DMS153 treated with DMSO at 0.1 percent for 48 hours (cell line): Measurements from ENCODE around the gene ANTKMT.
"Not testable (repeated sequence)": the region's sequence is repeated elsewhere in the genome, so short reads cannot be mapped to it uniquely, and the experiment has no call there.

ENCODE experiments used
- DNase-seq: peaks from one replicate; lab custom pipeline; 2025; ENCODE audit not compliant: unreplicated experiment; lab: John Stamatoyannopoulos, UW

The ANTKMT gene

DNA sequence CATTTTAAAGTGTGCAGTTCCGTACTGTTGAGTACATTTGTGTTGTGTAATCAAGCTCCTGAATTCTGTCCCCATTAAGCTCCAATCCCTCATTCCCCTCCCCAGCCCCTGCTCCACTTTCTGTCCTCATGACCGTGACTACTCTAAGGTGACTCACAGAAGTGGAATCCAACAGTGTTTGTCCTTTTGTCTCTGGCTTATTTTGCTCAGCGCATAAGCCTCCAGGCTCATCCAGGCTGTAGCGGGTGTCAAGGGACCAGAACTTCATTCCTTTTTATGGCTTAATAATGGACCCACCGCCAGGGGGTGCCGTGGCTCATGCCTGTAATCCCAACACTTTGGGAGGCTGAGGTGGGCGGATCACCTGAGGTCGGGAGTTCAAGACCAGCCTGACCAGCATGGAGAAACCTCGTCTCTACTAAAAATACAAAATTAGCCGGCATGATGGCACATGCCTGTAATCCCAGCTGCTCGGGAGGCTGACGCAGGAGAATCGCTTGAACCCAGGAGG is 8.2 kb upstream of the ANTKMT start:
- not testable (repeated sequence) for DNase-seq

- DNase-seq, result no peak
Measured at GRCh38 chr16:714079-714478, 6.9 kb upstream of the ANTKMT start.

DNA sequence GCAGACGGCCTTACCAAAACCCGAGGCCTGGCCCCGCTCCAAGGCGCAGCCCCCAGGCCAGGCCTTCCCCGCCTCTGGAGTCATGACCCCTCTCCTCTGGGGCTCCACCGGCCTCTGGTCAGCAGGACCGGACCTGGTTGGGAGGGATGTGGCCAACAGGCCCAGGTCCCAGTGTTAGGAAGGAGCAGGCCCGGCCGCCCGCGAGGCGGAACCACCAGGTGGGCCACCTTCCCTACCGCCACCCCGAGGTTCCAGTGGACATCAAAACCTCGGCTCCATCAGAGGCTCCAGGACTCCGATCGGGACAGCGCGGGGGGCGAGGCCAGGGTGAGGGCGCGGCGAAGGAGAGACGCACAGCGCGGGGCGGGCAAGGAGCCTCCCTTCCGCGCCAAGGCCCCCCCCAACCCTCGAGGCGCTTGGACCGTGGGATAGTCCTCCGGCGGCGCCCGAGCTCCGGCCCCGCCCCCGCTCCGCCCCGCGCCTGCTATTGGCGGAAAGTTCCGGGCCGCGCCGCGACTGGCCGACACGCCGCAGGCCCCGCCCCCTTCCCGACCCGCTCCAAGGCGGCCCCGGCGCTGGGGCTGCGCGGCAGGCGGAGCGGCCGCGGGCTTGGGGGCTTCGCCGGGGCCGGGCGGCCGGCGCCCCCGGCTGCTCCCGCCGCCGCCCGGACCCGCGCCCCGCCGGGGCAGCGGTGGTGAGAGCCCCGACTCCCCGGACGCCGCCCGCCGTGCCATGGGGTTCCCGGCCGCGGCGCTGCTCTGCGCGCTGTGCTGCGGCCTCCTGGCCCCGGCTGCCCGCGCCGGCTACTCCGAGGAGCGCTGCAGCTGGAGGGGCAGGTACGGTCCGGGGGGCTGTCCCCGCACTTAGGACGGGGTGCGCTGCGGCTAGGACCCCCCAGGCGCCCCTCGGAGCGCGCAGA is 6.1 kb upstream of the ANTKMT start, which contains the start of gene METRN:
Gene METRN (plus strand): TSS at position 561 of the 919 bp plus-strand sequence. CDS start 172 bp downstream, at position 733.
- peak; percentile 66 for DNase-seq

DNA sequence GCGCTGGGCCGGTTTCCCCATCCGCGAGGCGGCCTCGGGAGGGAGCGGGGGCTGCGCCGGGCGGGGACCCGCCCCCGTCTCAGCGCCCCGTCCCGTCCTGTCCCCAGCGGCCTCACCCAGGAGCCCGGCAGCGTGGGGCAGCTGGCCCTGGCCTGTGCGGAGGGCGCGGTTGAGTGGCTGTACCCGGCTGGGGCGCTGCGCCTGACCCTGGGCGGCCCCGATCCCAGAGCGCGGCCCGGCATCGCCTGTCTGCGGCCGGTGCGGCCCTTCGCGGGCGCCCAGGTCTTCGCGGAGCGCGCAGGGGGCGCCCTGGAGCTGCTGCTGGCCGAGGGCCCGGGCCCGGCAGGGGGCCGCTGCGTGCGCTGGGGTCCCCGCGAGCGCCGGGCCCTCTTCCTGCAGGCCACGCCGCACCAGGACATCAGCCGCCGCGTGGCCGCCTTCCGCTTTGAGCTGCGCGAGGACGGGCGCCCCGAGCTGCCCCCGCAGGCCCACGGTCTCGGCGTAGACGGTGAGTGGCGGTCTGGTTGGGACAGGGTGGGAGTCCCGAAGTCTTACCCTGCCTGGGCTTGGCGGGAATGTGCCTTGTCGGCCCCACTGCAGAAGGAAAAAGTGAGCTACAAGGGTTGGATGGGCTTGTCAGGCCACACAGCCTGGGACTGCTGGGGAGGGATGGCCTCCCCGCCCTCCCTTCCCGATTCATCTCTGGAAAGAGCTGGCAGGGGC is 5.3 kb upstream of the ANTKMT start:
- no peak for DNase-seq

- no peak for DNase-seq
Measured at GRCh38 chr16:716200-716568, 4.8 kb upstream of the ANTKMT start.

DNA sequence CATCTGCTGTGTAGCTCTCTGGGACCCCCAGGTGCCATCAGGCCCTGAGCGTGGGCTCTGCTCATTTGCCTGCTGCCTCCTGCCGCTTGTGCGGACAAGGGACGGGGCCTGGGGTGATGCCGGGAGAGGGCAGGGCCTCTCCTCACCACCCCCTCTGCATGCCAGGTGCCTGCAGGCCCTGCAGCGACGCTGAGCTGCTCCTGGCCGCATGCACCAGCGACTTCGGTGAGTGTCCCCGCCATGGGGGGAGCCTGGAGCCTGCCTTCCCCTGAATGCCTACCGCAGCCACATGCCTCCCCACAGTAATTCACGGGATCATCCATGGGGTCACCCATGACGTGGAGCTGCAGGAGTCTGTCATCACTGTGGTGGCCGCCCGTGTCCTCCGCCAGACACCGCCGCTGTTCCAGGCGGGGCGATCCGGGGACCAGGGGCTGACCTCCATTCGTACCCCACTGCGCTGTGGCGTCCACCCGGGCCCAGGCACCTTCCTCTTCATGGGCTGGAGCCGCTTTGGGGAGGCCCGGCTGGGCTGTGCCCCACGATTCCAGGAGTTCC is 4.1 kb upstream of the ANTKMT start:
- no peak for DNase-seq

GRCh38 chr16:717450-718245 is 3.3 kb upstream of the ANTKMT start:
- no peak for DNase-seq

GRCh38 chr16:718389-718788 is 2.6 kb upstream of the ANTKMT start:
- no peak for DNase-seq

GRCh38 chr16:718922-719321 is 2.0 kb upstream of the ANTKMT start:
- DNase-seq, result no peak

DNA sequence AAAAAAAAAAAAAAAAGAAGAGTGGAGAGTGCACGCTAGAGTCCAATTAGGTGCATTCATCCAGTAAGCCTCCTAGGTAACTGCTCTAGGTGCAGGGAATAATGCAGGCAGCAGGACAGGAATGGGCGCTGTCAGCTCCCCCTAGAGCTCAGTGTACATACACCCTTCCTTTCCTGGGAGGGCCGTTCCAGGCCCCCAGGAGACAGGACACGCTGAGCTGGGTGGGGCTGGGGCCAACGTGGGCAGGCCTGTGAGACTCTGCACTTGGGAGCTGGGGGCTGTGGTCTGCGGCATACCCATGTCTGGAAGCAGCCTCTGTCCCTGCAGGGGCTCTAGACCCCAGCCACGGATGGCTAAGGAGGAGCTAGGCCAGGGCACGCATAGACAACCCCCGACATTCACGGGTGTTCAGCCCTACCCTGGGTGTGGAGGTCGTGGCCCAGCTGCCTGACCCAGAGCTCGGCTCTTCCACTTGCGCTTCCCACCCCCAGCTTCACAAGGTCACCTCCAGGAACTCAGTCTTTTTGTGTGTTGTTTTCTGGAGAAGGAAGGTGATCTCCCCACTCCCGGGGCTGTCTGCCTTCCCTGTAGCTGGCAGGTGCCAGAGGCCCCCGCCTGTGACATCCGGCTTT is 1.0 kb upstream of the ANTKMT start:
- no peak for DNase-seq

DNA sequence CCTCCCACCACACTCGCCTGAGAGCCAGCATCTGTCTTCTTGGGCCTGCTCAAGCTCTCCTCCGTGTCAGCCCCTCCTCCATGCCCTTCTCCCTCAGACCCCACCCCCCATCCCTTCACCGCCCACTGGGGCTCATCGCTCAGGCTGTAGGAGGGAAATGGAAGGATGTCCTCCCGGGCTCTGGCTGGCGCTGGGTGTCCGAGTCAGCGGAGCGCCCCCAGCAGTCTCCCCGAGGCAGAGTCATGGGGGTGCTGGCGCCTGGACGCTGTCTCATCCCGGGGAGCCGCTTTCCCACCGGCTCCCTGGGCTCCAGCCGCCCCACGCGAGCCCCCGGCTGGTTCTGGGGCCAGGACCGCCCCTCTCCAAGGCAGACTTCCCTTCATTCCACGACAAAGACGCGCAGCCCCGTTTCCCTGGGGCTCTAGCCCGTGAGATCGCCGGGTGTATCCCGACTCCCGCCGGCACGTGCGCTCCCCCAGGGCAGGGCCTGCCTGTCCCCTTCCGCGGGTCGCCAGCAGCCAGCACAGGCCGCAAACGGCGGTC is 428 bp upstream of the ANTKMT start:
- DNase-seq, result peak; percentile 14

GRCh38 chr16:721765-722540 is 1.0 kb downstream of the ANTKMT start:
- DNase-seq, result no peak

DNA sequence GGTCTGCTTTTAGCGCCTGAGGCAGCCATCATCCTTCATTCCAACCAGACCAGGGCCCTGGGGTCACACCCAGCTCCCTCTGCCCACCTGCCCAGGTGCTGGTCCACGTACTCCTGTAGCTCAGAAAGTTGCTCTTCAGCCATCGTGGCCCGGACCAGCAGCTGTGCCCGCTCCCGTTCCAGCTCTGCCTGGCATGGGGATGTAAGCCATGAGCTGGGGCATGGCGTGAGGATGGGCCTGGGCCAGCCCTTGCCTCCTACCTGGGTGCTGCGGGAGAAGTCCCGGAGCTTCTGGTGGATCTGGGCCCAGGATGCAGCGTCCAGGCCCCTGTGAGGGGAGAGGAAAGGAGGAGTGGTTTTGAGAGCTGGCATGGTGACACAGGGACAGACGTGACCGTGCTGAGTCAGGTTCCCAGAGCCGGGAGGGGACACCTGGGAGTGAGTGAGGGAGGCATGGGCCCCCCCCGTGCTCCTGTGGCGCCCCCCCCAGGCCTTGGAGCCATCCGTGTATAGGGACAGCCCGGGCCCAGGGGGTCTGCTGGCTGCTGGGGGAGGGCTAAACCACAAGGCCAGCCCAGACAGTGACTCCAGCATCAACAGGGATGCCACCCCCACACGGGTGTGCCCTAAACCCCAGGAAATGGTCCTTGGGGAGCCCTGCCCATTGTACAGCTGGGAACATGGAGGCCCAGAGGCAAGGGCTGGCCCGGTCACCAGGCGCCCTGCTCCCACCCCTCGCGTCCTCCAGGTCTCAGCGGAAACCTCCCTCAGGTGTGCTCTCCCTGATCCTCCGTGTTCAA is 2.1 kb downstream of the ANTKMT start:
- no peak for DNase-seq

DNA sequence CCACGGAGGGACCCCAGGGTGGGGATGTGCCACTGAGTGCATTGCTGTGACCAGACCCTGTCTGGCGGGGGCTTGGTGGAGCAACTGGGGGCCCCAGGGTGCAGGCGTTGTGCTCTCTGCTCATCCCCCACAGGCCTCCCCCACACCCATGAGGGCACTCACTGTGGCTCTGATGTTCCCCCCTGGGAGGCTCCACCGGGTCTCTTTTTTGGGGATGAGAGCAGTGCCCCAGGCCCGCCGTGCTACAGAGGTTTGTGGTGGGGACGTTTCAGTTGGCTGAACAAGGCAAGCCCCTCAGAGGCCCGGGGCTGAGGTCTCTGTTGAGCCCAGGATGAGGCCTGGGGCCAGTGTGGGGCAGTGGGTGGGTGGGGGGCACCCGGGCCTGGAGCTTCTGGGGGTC is 2.7 kb downstream of the ANTKMT start:
- DNase-seq, result no peak

GRCh38 chr16:724188-725040 is 3.5 kb downstream of the ANTKMT start:
- DNase-seq, result no peak

DNA sequence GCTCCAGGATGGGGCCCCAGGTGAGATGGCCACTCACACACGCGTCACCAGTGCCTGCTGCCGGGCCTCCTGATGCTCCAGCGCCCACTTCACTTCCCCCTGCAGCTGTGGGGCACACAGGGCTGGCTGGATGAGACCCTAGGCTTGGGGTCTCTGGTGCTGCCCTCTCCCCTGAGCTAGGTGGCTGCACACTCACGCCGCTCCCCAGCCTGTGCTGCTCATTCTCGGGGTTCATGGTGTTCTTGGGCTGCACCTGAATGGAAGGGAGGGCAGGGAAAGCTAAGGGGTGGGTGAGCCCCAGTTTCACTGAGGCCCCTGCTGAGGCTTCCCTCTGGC is 4.1 kb downstream of the ANTKMT start:
- DNase-seq, result no peak

GRCh38 chr16:725463-726187 is 4.7 kb downstream of the ANTKMT start:
- no peak for DNase-seq
